ENCODE results near the gene INKA2.

The INKA2 gene

DNA sequence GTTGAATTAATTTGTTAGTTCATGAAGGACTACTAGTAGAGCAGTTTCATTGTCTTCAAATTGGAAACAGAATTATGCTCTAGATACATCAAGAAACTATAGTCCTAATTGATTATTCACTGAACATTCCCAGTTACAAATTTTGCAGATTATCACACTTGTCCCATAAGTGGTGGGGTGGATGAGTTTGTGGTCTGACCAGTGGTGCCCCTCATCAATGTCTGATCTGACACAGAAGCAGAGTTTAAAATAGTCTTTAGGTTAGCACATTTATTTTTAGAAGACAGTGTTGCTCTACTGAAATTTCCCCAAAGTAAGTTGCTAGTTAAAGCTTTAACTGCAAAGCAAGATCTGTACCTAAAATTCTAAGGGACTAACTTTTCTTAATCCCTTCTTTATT lies 42.9 kb downstream of the INKA2 start:
- DNase-seq: no peak

DNA sequence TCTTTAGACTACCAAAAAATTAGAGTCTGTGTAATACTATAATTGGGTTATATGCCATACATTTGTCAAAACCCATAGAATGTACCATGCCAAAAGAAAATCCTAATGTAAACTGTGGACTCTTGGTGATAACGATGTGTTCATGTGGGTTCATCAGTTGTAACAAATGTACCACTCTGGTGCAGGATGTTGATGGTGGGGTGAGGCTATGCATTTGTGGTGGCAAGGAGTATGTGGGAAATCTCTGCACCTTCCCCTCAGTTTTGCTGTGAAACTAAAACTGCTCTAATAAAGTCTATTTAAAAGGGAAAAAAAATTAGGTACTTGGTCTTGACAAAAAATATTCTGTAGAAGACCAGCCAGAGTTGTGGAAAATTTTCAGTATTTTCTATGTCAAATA lies 43.4 kb downstream of the INKA2 start:
- no peak for DNase-seq

DNA sequence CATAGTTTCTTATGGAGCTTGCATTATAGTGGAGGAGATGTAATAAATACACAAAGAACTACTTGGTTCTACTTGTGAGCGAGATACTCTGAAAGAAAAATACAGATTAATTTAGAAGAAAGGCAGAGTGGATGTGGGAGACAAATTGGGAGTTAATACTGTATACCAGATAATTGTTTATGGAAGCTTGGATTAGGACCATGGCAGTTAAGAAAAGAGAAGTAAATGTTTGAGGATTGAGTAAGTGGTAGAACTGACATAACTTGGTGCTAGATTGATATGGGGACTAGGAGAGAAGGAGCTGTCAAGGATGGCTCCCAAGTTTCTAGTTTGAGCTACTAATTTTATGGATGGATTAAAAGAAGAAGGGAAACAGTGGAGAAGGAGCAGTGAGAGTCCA lies 47.3 kb downstream of the INKA2 start:
- no peak for DNase-seq

DNA sequence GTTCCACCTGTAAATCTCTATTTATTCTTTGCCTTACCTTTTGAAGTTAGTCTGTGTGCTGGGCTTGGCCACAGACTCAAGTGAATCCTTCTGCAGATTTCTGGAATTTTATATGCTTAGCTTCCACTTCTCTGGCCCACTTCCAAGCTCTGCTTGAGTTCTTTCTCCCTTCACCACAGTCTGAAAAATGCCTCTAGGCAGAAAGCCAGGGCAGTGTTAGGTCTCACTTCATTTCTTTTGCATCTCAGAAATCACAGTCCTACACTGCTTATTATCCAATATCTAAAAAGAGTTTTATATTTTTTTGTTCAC lies 48.9 kb downstream of the INKA2 start:
- DNase-seq: no peak
